ENCODE results near the gene ZNF536.

DNA sequence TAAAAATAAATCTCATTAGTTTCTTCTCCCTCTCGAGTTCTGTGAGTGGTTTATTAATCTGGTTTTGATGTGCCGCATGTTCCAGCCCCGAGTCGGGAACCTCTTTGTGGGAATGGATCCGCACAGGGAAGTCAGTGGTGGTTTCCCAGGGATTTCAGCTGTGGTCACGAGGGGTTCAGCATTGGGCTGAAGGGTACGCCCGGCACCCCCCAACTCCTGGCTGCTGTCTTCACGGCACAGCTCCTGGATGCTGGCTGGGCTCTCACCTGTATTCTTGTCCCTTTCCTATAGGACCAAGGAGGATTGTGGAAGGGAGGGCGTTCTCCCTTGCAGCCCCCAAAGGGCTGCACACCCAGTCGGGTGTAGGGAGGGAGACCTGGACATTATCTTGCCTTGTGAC is 167.8 kb downstream of the ZNF536 start:
- TF ChIP-seq, protein P1, sequence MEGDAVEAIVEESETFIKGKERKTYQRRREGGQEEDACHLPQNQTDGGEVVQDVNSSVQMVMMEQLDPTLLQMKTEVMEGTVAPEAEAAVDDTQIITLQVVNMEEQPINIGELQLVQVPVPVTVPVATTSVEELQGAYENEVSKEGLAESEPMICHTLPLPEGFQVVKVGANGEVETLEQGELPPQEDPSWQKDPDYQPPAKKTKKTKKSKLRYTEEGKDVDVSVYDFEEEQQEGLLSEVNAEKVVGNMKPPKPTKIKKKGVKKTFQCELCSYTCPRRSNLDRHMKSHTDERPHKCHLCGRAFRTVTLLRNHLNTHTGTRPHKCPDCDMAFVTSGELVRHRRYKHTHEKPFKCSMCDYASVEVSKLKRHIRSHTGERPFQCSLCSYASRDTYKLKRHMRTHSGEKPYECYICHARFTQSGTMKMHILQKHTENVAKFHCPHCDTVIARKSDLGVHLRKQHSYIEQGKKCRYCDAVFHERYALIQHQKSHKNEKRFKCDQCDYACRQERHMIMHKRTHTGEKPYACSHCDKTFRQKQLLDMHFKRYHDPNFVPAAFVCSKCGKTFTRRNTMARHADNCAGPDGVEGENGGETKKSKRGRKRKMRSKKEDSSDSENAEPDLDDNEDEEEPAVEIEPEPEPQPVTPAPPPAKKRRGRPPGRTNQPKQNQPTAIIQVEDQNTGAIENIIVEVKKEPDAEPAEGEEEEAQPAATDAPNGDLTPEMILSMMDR (IDR thresholded peaks at IDR 0.05), result no peak
- TF ChIP-seq POLR2A (IDR thresholded peaks at IDR 0.05), result no peak

Measured in right lobe of liver (tissue), 4 donors.